CD8-positive, alpha-beta memory T cell (primary cell): Measurements from ENCODE around the gene GPHA2. TPM values are rescaled to one million over a fixed set of nuclear protein-coding genes. Genes with fewer than 3 reads are reported as not detected.

Source experiments
- CTCF ChIA-PET: fragments of 350-600 bp; sonication (Branson Sonifier 250); formaldehyde crosslinking; loops from one replicate; lab custom pipeline; 2021; ENCODE audit warnings: antibody characterized with exemption; lab: Charles Lee
- POLR2A ChIA-PET: fragments of 350-600 bp; sonication (Branson Sonifier 250); formaldehyde crosslinking; loops from one replicate; lab custom pipeline; 2021; ENCODE audit warnings: antibody characterized with exemption; lab: Charles Lee
- DNase-seq, 5 donors: peaks; one replicate each; pipeline versions ENCODE4 v3.0.0 to v3.0.0-alpha.2; 2020 to 2022; ENCODE audit warnings: mixed read lengths in 1 of 5
- H3K27ac ChIP-seq: one replicate; pipeline ENCODE4 v1.7.0; 2013; ENCODE audit warnings: low read depth, mild to moderate bottlenecking, low read length, moderate library complexity
- H3K27me3 ChIP-seq: 2 replicates; pipeline ENCODE4 v1.7.0; 2013; ENCODE audit warnings: low read length, mild to moderate bottlenecking; ENCODE audit not compliant: insufficient read depth, poor library complexity, severe bottlenecking
- H3K36me3 ChIP-seq: 2 replicates; pipeline ENCODE4 v1.7.0; 2013; ENCODE audit warnings: mild to moderate bottlenecking, low read length, moderate library complexity; ENCODE audit not compliant: insufficient read depth
- H3K4me1 ChIP-seq: 2 replicates; pipeline ENCODE4 v1.7.0; 2013; ENCODE audit warnings: mild to moderate bottlenecking, low read length, moderate library complexity; ENCODE audit not compliant: insufficient read depth
- H3K4me3 ChIP-seq: 2 replicates; pipeline ENCODE4 v1.7.0; 2013; ENCODE audit warnings: mild to moderate bottlenecking, low read length
- H3K9me3 ChIP-seq: 2 replicates; pipeline ENCODE4 v1.7.0; 2013; ENCODE audit warnings: mild to moderate bottlenecking, low read length
- H3K27ac Mint-ChIP-seq, 8 donors: one replicate each; pipeline ENCODE4 v1.8.0; 2020 to 2021; ENCODE audit warnings: mixed read lengths in 8 of 8, mild to moderate bottlenecking in 6 of 8, inconsistent platforms in 3 of 8, moderate library complexity in 3 of 8
- H3K27me3 Mint-ChIP-seq, 2 donors: one replicate each; pipeline ENCODE4 v1.8.0; 2020 to 2021; ENCODE audit warnings: mixed read lengths in 2 of 2, mild to moderate bottlenecking in 1 of 2, moderate library complexity in 1 of 2
- H3K36me3 Mint-ChIP-seq, 3 donors: one replicate each; pipeline ENCODE4 v1.8.0; 2020 to 2021; ENCODE audit warnings: mixed read lengths in 3 of 3, inconsistent platforms in 1 of 3, mild to moderate bottlenecking in 1 of 3
- H3K4me1 Mint-ChIP-seq, 3 donors: one replicate each; pipeline ENCODE4 v1.8.0; 2020 to 2021; ENCODE audit warnings: mixed read lengths in 3 of 3, inconsistent platforms in 1 of 3, mild to moderate bottlenecking in 1 of 3
- H3K4me3 Mint-ChIP-seq, 7 donors: one replicate each; pipeline ENCODE4 v1.8.0; 2020 to 2021; ENCODE audit warnings: mixed read lengths in 7 of 7, mild to moderate bottlenecking in 6 of 7, moderate library complexity in 4 of 7, inconsistent platforms in 2 of 7
- H3K9me3 Mint-ChIP-seq, 5 donors: one replicate each; pipeline ENCODE4 v1.8.0; 2020 to 2022; ENCODE audit warnings: mixed read lengths in 5 of 5, mild to moderate bottlenecking in 3 of 5, moderate library complexity in 2 of 5, inconsistent platforms in 1 of 5
- polyA plus RNA-seq: library from polyadenylated mRNA; unstranded; fragments of 300-500 nt; fragmentation: Illumina TruSeq; gene quantifications from one replicate; pipeline ENCODE4 v1.2.3, GENCODE V29; 2021
- total RNA-seq, 2 experiments: library from RNA; stranded (reverse); gene quantifications; one replicate each; pipeline ENCODE4 v1.2.3, GENCODE V29; 2021

GPHA2 gene
- total and polyA plus RNA-seq, 3 experiments from 2014 or later, result not detected

GRCh38 chr11:64967375-64967774 lies 31.7 kb upstream of the GPHA2 start:
- H3K27ac ChIP-seq, result no peak overlapping the region
- Mint-ChIP-seq H3K36me3 (peaks cover 0 to 2% (median 0%) of the 10 kb centered on the region in 3 donors), H3K27ac (no peak overlapping the region), H3K9me3 (no peaks in the 10 kb centered on the region), H3K27me3 (peaks cover 9 to 13% of the 10 kb centered on the region in 2 donors), H3K4me3 (no peak overlapping the region), H3K4me1 (peaks cover 3 to 11% (median 9%) of the 10 kb centered on the region in 3 donors)
- CTCF ChIA-PET, result no interaction called here
- H3K36me3 ChIP-seq, result no peaks in the 10 kb centered on the region
- no peak for DNase-seq
- no peaks in the 10 kb centered on the region for H3K9me3 ChIP-seq
- POLR2A ChIA-PET, result no interaction called here
- no peaks in the 10 kb centered on the region for H3K27me3 ChIP-seq
- H3K4me1 ChIP-seq, result peaks cover 4% of the 10 kb centered on the region
- no peak overlapping the region for H3K4me3 ChIP-seq

- Mint-ChIP-seq H3K36me3 (peaks cover 0 to 2% (median 0%) of the 10 kb centered on the region in 3 donors), H3K4me1 (no peaks in the 10 kb centered on the region), H3K4me3 (no peak overlapping the region), H3K27me3 (peaks cover 7 to 25% of the 10 kb centered on the region in 2 donors), H3K9me3 (no peaks in the 10 kb centered on the region), H3K27ac (no peak overlapping the region)
- no peaks in the 10 kb centered on the region for H3K4me1 ChIP-seq
- H3K36me3 ChIP-seq, result no peaks in the 10 kb centered on the region
- no peak overlapping the region for H3K27ac ChIP-seq
- H3K9me3 ChIP-seq, result no peaks in the 10 kb centered on the region
- ChIA-PET CTCF (no interaction called here), POLR2A (interaction anchor here (0.6 kb wide), 1 partner anchor 130 kb away, joined by 3 read pairs; no protein-coding TSS in a partner anchor)
- DNase-seq, result no peak
- H3K27me3 ChIP-seq, result no peaks in the 10 kb centered on the region
- no peak overlapping the region for H3K4me3 ChIP-seq
Observed at GRCh38 chr11:64963072-64963631, 27.5 kb upstream of the GPHA2 start.

GRCh38 chr11:64960719-64961118 lies 25.0 kb upstream of the GPHA2 start:
- no peaks in the 10 kb centered on the region for H3K9me3 Mint-ChIP-seq
- H3K4me1 Mint-ChIP-seq, result no peaks in the 10 kb centered on the region
- ChIA-PET POLR2A (no interaction called here), CTCF (no interaction called here)
- H3K9me3 ChIP-seq, result no peaks in the 10 kb centered on the region
- H3K27ac ChIP-seq, result no peak overlapping the region
- no peaks in the 10 kb centered on the region for H3K36me3 ChIP-seq
- no peaks in the 10 kb centered on the region for H3K36me3 Mint-ChIP-seq
- no peaks in the 10 kb centered on the region for H3K27me3 ChIP-seq
- no peak overlapping the region for H3K4me3 ChIP-seq
- no peak overlapping the region for H3K27ac Mint-ChIP-seq
- H3K4me3 Mint-ChIP-seq, result no peak overlapping the region
- H3K4me1 ChIP-seq, result no peaks in the 10 kb centered on the region
- H3K27me3 Mint-ChIP-seq, result peaks cover 10 to 25% of the 10 kb centered on the region in 2 donors
- no peak for DNase-seq

GRCh38 chr11:64959498-64959897 lies 23.8 kb upstream of the GPHA2 start:
- Histone ChIP-seq H3K27ac (no peak overlapping the region), H3K27me3 (peaks cover 1% of the 10 kb centered on the region), H3K4me1 (no peaks in the 10 kb centered on the region), H3K9me3 (no peaks in the 10 kb centered on the region), H3K4me3 (no peak overlapping the region), H3K36me3 (no peaks in the 10 kb centered on the region)
- CTCF ChIA-PET, result no interaction called here
- POLR2A ChIA-PET, result no interaction called here
- no peak overlapping the region for H3K4me3 Mint-ChIP-seq
- no peaks in the 10 kb centered on the region for H3K4me1 Mint-ChIP-seq
- no peak overlapping the region for H3K27ac Mint-ChIP-seq
- no peaks in the 10 kb centered on the region for H3K36me3 Mint-ChIP-seq
- no peak for DNase-seq
- H3K27me3 Mint-ChIP-seq, result peaks cover 10 to 20% of the 10 kb centered on the region in 2 donors
- no peaks in the 10 kb centered on the region for H3K9me3 Mint-ChIP-seq

GRCh38 chr11:64954201-64954600 lies 18.5 kb upstream of the GPHA2 start:
- peaks cover 4% of the 10 kb centered on the region for H3K27me3 ChIP-seq
- ChIA-PET CTCF (no interaction called here), POLR2A (no interaction called here)
- no peaks in the 10 kb centered on the region for H3K36me3 Mint-ChIP-seq
- no peak for DNase-seq
- H3K27ac ChIP-seq, result no peak overlapping the region
- no peaks in the 10 kb centered on the region for H3K4me1 Mint-ChIP-seq
- peaks cover 13 to 17% of the 10 kb centered on the region in 2 donors for H3K27me3 Mint-ChIP-seq
- H3K4me3 ChIP-seq, result no peak overlapping the region
- no peaks in the 10 kb centered on the region for H3K4me1 ChIP-seq
- H3K27ac Mint-ChIP-seq, result no peak overlapping the region
- H3K36me3 ChIP-seq, result no peaks in the 10 kb centered on the region
- H3K9me3 ChIP-seq, result no peaks in the 10 kb centered on the region
- H3K9me3 Mint-ChIP-seq, result no peaks in the 10 kb centered on the region
- H3K4me3 Mint-ChIP-seq, result no peak overlapping the region

GRCh38 chr11:64951529-64951928 lies 15.8 kb upstream of the GPHA2 start:
- no peaks in the 10 kb centered on the region for H3K9me3 Mint-ChIP-seq
- H3K27me3 ChIP-seq, result peaks cover 4% of the 10 kb centered on the region
- CTCF ChIA-PET, result no interaction called here
- H3K27me3 Mint-ChIP-seq, result peaks cover 17 to 20% of the 10 kb centered on the region in 2 donors
- no peak for DNase-seq
- no peak overlapping the region for H3K27ac Mint-ChIP-seq
- H3K4me1 ChIP-seq, result no peaks in the 10 kb centered on the region
- no peaks in the 10 kb centered on the region for H3K9me3 ChIP-seq
- H3K4me1 Mint-ChIP-seq, result no peaks in the 10 kb centered on the region
- POLR2A ChIA-PET, result no interaction called here
- no peaks in the 10 kb centered on the region for H3K36me3 ChIP-seq
- no peaks in the 10 kb centered on the region for H3K36me3 Mint-ChIP-seq
- no peak overlapping the region for H3K27ac ChIP-seq
- no peak overlapping the region for H3K4me3 ChIP-seq
- H3K4me3 Mint-ChIP-seq, result no peak overlapping the region

- Mint-ChIP-seq H3K27me3 (peaks cover 21 to 31% of the 10 kb centered on the region in 2 donors), H3K9me3 (no peaks in the 10 kb centered on the region), H3K27ac (no peak overlapping the region), H3K4me1 (no peaks in the 10 kb centered on the region), H3K36me3 (no peaks in the 10 kb centered on the region), H3K4me3 (no peak overlapping the region)
- Histone ChIP-seq H3K4me3 (no peak overlapping the region), H3K27ac (no peak overlapping the region), H3K36me3 (no peaks in the 10 kb centered on the region), H3K27me3 (no peaks in the 10 kb centered on the region), H3K9me3 (no peaks in the 10 kb centered on the region), H3K4me1 (no peaks in the 10 kb centered on the region)
- ChIA-PET POLR2A (no interaction called here), CTCF (no interaction called here)
- no peak for DNase-seq
Observed at GRCh38 chr11:64947208-64947814, 11.6 kb upstream of the GPHA2 start.

GRCh38 chr11:64936539-64936938 lies 846 bp upstream of the GPHA2 start:
- Histone ChIP-seq H3K4me1 (no peaks in the 10 kb centered on the region), H3K9me3 (no peaks in the 10 kb centered on the region), H3K27ac (no peak overlapping the region), H3K4me3 (no peak overlapping the region), H3K36me3 (peaks cover 6% of the 10 kb centered on the region), H3K27me3 (no peaks in the 10 kb centered on the region)
- H3K4me3 Mint-ChIP-seq, result no peak overlapping the region
- no peaks in the 10 kb centered on the region for H3K9me3 Mint-ChIP-seq
- ChIA-PET POLR2A (no interaction called here), CTCF (interaction anchor here (1.0 kb wide), 2 partner anchors 76 to 90 kb away, joined by 3 read pairs; no protein-coding TSS in a partner anchor)
- no peaks in the 10 kb centered on the region for H3K4me1 Mint-ChIP-seq
- H3K27ac Mint-ChIP-seq, result peak overlapping the region in 2 of 8 donors; percentile 51 to 77
- H3K27me3 Mint-ChIP-seq, result peaks cover 4 to 5% of the 10 kb centered on the region in 2 donors
- H3K36me3 Mint-ChIP-seq, result peaks cover 0 to 25% (median 8%) of the 10 kb centered on the region in 3 donors
- no peak for DNase-seq
